Eye (tissue), 1 donor: Measurements from ENCODE around the gene NIT1.
"Not testable (repeated sequence)": the region's sequence is repeated elsewhere in the genome, so short reads cannot be mapped to it uniquely, and the experiment has no call there.

Experiments used
- DNase-seq: peaks from one replicate; pipeline ENCODE4 v3.0.0-alpha.2; 2015

The NIT1 gene

GRCh38 chr1:161115961-161116360 is 1.9 kb upstream of the NIT1 start:
- DNase-seq = not testable (repeated sequence)

DNA sequence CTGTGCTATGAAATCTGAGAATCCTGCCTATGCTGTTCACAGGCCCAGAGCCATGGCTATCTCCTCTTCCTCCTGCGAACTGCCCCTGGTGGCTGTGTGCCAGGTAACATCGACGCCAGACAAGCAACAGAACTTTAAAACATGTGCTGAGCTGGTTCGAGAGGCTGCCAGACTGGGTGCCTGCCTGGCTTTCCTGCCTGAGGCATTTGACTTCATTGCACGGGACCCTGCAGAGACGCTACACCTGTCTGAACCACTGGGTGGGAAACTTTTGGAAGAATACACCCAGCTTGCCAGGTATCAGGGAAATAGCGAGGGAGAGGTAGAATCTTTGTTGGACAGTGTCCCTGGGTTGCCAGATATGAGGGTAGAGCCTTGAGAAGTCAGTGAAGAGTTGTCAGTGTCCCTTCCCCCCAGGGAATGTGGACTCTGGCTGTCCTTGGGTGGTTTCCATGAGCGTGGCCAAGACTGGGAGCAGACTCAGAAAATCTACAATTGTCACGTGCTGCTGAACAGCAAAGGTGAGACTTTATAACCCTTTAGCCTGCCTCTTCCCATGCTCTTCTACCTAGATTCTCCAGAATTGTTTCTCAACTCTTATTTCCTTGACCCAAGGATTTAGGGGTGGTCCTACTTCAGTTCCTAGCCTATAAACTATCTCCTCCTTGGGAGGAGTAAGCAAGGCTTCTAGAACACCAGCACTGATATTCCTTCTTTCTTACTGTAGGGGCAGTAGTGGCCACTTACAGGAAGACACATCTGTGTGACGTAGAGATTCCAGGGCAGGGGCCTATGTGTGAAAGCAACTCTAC is 1.4 kb downstream of the NIT1 start:
- DNase-seq = peak; percentile 58

- no peak for DNase-seq
Measured at GRCh38 chr1:161121042-161121650, 3.2 kb downstream of the NIT1 start.

GRCh38 chr1:161121834-161122233 is 3.9 kb downstream of the NIT1 start:
- DNase-seq = no peak

DNA sequence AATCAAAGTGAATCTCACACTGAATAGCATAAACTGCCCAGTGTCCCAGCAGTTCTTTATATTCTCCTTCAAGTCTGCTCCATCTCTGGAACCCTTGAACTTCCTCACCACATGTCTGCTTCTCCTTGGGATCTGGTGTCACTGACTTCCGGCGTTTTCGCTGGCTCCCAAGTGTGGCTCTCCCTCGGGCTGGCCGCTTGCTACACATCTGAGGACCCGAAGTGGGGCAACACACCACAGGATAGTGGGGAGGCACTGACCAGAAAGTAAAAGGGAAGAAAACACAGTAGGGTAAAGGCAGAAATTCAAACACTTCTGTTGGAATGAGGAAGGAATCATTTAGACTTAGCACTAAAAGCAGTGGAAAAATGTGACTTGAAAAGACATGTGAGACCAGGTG is 5.1 kb downstream of the NIT1 start:
- DNase-seq = no peak

GRCh38 chr1:161127649-161128048 is 9.7 kb downstream of the NIT1 start:
- no peak for DNase-seq

DNA sequence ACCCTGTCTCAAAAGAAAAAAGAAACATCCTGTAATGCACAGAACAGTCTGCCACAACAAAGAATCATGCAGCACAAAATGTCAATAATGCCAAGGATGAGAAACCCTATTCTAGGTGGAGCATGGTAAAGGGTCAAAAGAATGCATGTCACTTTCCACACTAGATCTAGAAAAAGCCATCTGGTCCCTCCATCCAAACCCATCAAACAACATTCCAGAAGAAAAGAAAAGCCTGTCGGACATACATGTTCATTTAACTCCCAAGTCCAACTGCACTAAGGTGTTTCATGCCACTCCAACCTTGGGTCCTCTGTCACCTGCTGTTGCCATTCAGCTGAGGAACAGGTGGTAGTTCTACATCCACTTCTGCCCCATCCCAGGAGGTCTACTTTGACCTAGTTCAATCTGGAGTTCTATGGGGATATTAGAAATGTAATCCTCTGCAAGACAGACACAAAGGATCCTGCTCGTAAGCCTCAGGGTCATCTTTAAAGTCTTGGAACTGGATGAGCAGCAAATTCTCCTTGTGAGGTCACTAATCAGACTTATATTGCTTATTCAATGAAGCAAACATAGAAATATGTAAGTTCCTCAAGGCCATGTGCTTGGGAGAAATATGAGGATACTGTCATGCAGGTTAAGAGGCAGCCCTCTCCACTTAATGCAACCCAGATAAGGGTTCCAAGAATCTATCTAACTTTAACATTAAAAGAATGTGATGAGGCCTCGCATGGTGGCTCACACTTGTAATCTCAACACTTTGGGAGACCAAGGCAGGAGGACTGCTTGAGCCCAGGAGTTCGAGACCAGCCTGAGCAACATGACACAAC is 10.9 kb downstream of the NIT1 start:
- DNase-seq = no peak

DNA sequence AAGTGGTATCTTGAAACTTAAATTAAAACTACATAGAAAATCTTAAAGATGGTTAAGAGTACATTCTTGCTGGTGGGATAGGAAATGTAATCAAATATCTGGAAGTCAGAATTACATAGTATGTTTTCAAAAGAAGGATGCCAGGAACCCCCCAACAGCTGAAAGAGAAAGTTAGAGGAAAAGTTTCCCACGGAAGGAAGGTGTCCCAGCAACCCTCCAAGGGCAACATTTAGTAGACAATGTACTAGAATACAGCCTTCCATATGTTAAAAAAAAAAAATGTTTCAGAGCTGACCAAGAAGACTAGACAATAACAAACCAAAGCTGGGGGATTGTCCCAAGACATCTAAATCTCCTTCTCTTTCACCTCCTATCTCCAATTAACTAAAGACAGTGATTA is 12.4 kb downstream of the NIT1 start:
- no peak for DNase-seq

GRCh38 chr1:161131523-161132409 is 13.9 kb downstream of the NIT1 start:
- no peak for DNase-seq

GRCh38 chr1:161132410-161133219 is 14.7 kb downstream of the NIT1 start, which contains the start of gene DEDD:
DEDD (minus strand) TSS chr1:161132667; CDS start chr1:161124462, 8,205 bp downstream.
- DNase-seq = peak; percentile 98

- no peak for DNase-seq
Measured at GRCh38 chr1:161133220-161133740, 15.4 kb downstream of the NIT1 start.

DNA sequence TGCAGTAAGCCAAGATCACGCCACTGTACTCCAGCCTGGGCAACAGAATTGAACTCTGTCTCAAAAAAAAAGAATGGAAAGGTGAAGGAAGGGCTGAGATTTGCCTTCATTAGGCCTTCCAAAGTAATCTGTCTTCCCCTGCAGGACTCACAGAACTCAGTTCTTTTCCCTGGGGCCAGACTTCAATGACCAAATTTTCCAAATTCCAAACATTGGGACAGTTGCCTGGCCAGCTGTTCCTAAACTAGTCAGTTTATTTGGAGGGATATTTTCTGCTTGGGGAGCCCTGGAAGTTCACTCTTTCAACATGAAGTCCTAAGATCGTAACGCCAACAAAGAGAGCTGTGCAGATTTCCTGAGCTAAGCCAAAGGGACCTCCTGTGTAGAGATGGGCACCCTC is 20.0 kb downstream of the NIT1 start:
- no peak for DNase-seq

GRCh38 chr1:161138431-161138830 is 20.5 kb downstream of the NIT1 start:
- no peak for DNase-seq

DNA sequence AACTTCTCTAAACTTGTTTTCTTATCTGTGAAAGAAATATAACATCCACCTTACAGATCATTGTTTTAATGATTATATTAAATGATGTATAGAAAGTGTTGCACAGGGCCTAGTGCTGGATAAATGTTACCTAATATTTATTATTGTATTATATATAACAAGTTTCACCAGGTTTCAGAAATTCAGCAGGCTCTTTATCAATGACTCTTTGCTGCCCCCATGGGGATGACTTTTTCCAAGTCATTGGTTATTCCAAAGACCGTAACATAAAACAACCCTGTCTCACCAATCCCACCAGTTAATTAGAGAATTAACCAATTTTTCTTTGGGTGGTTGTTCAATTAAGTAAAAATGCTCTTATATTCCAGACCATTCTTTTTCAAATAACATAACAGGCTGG is 21.9 kb downstream of the NIT1 start:
- peak; percentile 65 for DNase-seq

DNA sequence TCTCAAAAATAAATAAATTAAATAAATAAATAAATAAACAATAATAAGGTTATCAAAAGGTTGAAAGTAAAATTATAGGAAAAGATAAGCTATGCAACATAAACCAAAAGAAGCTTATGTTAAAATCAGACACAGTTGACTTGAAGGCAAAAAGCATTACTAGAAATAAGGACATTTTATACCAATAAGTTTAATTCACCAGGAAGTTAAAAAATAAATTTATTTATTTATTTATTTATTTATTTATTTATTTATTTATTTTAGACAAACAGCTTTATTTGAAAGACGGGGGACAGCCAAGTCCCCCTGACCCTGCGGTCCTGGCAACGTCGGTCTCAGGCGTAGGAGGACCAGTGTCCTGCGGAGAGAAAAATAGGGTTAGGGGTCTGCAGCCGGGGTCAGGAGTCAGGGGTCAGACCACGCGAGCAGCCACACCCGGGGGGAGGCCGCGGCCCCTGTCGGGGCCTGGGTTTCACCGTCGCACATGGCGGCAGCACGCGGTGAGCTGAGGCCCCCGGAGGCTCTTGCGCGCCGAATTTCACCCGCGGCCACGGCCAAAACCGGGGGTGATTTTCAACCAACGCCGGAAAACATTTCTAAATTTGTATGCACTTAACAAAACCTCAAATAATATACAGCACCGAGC is 23.0 kb downstream of the NIT1 start:
- DNase-seq = no peak

DNA sequence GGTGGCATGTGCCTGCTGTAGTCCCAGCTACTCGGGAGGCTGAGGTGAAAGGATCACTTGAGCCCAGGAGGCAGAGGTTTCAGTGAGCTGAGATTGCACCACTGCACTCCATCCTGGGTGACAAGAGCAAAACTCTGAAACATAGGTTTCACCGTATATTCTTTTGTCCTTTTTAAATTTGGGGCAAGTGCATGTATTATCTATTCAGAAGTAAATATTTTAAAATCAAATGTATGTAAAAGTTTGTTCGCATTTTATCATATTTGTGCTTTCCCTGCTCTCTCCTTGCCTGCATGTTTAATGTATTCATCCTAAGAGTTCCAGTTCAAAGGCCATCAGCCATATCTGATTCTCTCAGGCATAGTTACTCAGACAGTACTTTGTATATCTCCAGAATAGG is 27.9 kb downstream of the NIT1 start:
- no peak for DNase-seq

GRCh38 chr1:161153176-161153575 is 35.3 kb downstream of the NIT1 start:
- DNase-seq = peak; percentile 45

DNA sequence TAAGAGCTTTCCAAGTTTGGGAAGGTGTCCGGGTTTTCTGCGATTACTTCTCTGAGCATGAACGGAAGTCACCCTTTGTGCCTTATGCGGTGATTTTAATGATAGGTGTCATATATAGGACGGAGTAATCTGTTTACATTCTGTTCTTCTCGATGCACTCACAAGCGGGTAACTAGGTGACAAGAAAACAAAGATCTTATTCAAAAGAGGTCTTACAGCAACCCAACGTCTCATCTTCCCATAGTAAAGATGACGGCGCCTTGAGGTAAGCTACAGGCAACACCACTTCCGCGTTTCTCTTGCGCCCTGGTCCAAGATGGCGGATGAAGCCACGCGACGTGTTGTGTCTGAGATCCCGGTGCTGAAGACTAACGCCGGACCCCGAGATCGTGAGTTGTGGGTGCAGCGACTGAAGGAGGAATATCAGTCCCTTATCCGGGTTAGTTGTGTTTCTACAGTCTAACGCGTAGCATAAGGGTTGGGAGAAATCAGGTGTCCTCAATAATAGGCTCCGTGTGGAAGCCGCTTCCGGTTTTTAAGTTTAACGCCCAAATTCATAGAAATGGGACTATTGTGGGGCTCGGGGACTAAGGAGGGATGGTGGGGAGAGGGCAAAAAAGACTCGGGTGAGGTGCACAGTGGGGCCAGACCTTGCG is 35.9 kb downstream of the NIT1 start, which contains the start of gene UFC1:
Gene UFC1, plus strand, starts transcription at position 297 of the 656 bp plus-strand sequence. Its CDS starts 20 bp downstream, at position 317.
- peak; percentile 96 for DNase-seq

- no peak for DNase-seq
Measured at GRCh38 chr1:161157867-161158266, 40.0 kb downstream of the NIT1 start.
